ENCODE results near the gene EXOC4. TPM values are rescaled to one million over a fixed set of nuclear protein-coding genes. Genes with fewer than 3 reads are reported as not detected.

EXOC4 gene
- total RNA-seq, 1 donor from 2014 or later = 103 TPM

GRCh38 chr7:133331861-133332260 lies 79.0 kb downstream of the EXOC4 start:
- Mint-ChIP-seq H3K4me3 (no peak overlapping the region), H3K36me3 (ENCODE audit: low read depth) (peaks cover 66% of the 10 kb centered on the region), H3K27ac (no peak overlapping the region), H3K27me3 (no peaks in the 10 kb centered on the region), H3K4me1 (peaks cover 1% of the 10 kb centered on the region), H3K9me3 (peaks cover 9% of the 10 kb centered on the region)
- intact Hi-C loops (cut with micrococcal nuclease) = no loop called here
- DNase-seq = no peak
- TF ChIP-seq CTCF (IDR thresholded peaks at IDR 0.05) = no peak
- ChIA-PET POLR2A (no interaction called here), CTCF (no interaction called here)
- ATAC-seq (ENCODE audit: low read depth) = no peak

GRCh38 chr7:133339772-133340171 lies 86.9 kb downstream of the EXOC4 start:
- ChIA-PET CTCF (no interaction called here), POLR2A (no interaction called here)
- Mint-ChIP-seq H3K9me3 (peaks cover 48% of the 10 kb centered on the region), H3K27ac (no peak overlapping the region), H3K36me3 (ENCODE audit: low read depth) (peaks cover 77% of the 10 kb centered on the region), H3K27me3 (no peaks in the 10 kb centered on the region), H3K4me3 (no peak overlapping the region), H3K4me1 (no peaks in the 10 kb centered on the region)
- intact Hi-C loops (cut with micrococcal nuclease) = no loop called here
- TF ChIP-seq CTCF (IDR thresholded peaks at IDR 0.05) = no peak
- ATAC-seq (ENCODE audit: low read depth) (no peak), DNase-seq (no peak)

- no peak overlapping the region for H3K27ac Mint-ChIP-seq
- peaks cover 2% of the 10 kb centered on the region for H3K4me1 Mint-ChIP-seq
- POLR2A ChIA-PET = no interaction called here
Observed at GRCh38 chr7:133344275-133344674, 91.4 kb downstream of the EXOC4 start.

GRCh38 chr7:133345690-133346421 lies 93.0 kb downstream of the EXOC4 start:
- ATAC-seq (ENCODE audit: low read depth) (no peak), DNase-seq (no peak)
- no peak for TF ChIP-seq CTCF (IDR thresholded peaks at IDR 0.05)
- Mint-ChIP-seq H3K4me1 (peaks cover 2% of the 10 kb centered on the region), H3K27ac (no peak overlapping the region), H3K4me3 (no peak overlapping the region), H3K27me3 (no peaks in the 10 kb centered on the region), H3K9me3 (peaks cover 32% of the 10 kb centered on the region), H3K36me3 (ENCODE audit: low read depth) (peaks cover 69% of the 10 kb centered on the region)
- intact Hi-C loops (cut with micrococcal nuclease) = no loop called here
- POLR2A ChIA-PET = no interaction called here
- CTCF ChIA-PET = no interaction called here

More at GRCh38 chr7:133344275-133344674, 91.4 kb downstream of the EXOC4 start:
- H3K9me3 Mint-ChIP-seq = peaks cover 38% of the 10 kb centered on the region
- H3K27me3 Mint-ChIP-seq = no peaks in the 10 kb centered on the region
- TF ChIP-seq CTCF (IDR thresholded peaks at IDR 0.05) = no peak
- ATAC-seq (ENCODE audit: low read depth) (no peak), DNase-seq (no peak)
- H3K36me3 Mint-ChIP-seq (ENCODE audit: low read depth) = peaks cover 73% of the 10 kb centered on the region
- intact Hi-C loops (cut with micrococcal nuclease) = no loop called here
- CTCF ChIA-PET = interaction anchor here (1.1 kb wide), 1 partner anchor 853 kb away, joined by 3 read pairs; no protein-coding TSS in a partner anchor
- H3K4me3 Mint-ChIP-seq = no peak overlapping the region

- H3K4me3 Mint-ChIP-seq = no peak overlapping the region
- TF ChIP-seq CTCF (IDR thresholded peaks at IDR 0.05) = no peak
- DNase-seq (no peak), ATAC-seq (ENCODE audit: low read depth) (no peak)
- ChIA-PET CTCF (no interaction called here), POLR2A (no interaction called here)
- H3K9me3 Mint-ChIP-seq = peaks cover 24% of the 10 kb centered on the region
- H3K4me1 Mint-ChIP-seq = peaks cover 2% of the 10 kb centered on the region
- intact Hi-C loops (cut with micrococcal nuclease) = no loop called here
- no peak overlapping the region for H3K27ac Mint-ChIP-seq
- peaks cover 63% of the 10 kb centered on the region for H3K36me3 Mint-ChIP-seq (ENCODE audit: low read depth)
- no peaks in the 10 kb centered on the region for H3K27me3 Mint-ChIP-seq
Observed at GRCh38 chr7:133348250-133348649, 95.4 kb downstream of the EXOC4 start.

All from activated B cell treated with CpG ODN at 0.5 μM for 24 hours (primary cell).